Activated CD4-positive, alpha-beta memory T cell treated with anti-CD3 and anti-CD28 coated beads for 36 hours (primary cell): ENCODE data around the gene MARCKS. TPM values are rescaled to one million over a fixed set of nuclear protein-coding genes. Genes with fewer than 3 reads are reported as not detected.
"Not testable (repeated sequence)": the region's sequence is repeated elsewhere in the genome, so short reads cannot be mapped to it uniquely, and the experiment has no call there.

Source experiments
- CTCF ChIA-PET: fragments of 350-600 bp; sonication (Branson Sonifier 250); formaldehyde crosslinking; loops from one replicate; lab custom pipeline; 2021; ENCODE audit warnings: antibody characterized with exemption, inconsistent platforms; lab: Charles Lee
- POLR2A ChIA-PET: fragments of 350-600 bp; sonication (Branson Sonifier 250); formaldehyde crosslinking; loops from one replicate; lab custom pipeline; 2021; ENCODE audit warnings: antibody characterized with exemption; lab: Charles Lee
- DNase-seq: peaks from one replicate; pipeline ENCODE4 v3.0.0-alpha.2; 2020
- H3K27ac Mint-ChIP-seq: one replicate; pipeline ENCODE4 v1.8.0; 2021; ENCODE audit warnings: mixed read lengths
- H3K27me3 Mint-ChIP-seq: one replicate; pipeline ENCODE4 v1.8.0; 2021; ENCODE audit warnings: mixed read lengths
- H3K36me3 Mint-ChIP-seq: one replicate; pipeline ENCODE4 v1.8.0; 2021; ENCODE audit warnings: mixed read lengths
- H3K4me1 Mint-ChIP-seq: one replicate; pipeline ENCODE4 v1.8.0; 2021; ENCODE audit warnings: low read depth, mixed read lengths
- H3K4me3 Mint-ChIP-seq: one replicate; pipeline ENCODE4 v1.8.0; 2021; ENCODE audit warnings: mild to moderate bottlenecking, mixed read lengths
- H3K9me3 Mint-ChIP-seq: one replicate; pipeline ENCODE4 v1.8.0; 2021; ENCODE audit warnings: mixed read lengths
- intact Hi-C: fragments of 100-400 bp; cut with micrococcal nuclease; formaldehyde crosslinking; loops from one replicate; pipeline ENCODE4 v1.15.1; 2023
- total RNA-seq, 2 experiments: library from RNA; stranded (reverse); gene quantifications; one replicate each; pipeline ENCODE4 v1.2.3, GENCODE V29; 2021

The MARCKS gene
- total RNA-seq, 2 experiments from 2014 or later, result 0.07 to 0.15 TPM

DNA sequence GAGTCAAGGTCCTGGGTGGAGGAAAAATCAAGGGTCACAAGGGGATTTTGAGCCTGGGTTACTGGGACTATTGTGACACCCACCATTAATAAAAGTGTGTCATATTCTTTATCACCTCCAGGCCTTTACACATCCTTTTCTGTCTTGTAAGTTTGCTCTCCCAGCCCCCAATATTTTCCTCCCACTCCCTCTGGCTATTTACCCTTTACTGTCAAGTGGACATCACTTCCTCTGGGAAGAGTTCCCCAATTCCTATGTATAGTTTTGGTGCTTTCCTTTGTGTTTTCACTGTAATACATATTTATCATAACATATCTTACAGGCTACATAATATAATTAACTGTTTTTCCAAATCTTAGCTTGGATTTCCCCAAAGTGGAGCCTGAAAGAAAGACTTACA is 36.3 kb downstream of the MARCKS start:
- no peaks in the 10 kb centered on the region for H3K4me1 Mint-ChIP-seq
- no peaks in the 10 kb centered on the region for H3K36me3 Mint-ChIP-seq
- POLR2A ChIA-PET, result no interaction called here
- H3K9me3 Mint-ChIP-seq, result peaks cover 6% of the 10 kb centered on the region
- no peak overlapping the region for H3K27ac Mint-ChIP-seq
- no peak overlapping the region for H3K4me3 Mint-ChIP-seq
- peaks cover 4% of the 10 kb centered on the region for H3K27me3 Mint-ChIP-seq
- intact Hi-C loops, result no loop called here
- CTCF ChIA-PET, result no interaction called here
- DNase-seq, result no peak

DNA sequence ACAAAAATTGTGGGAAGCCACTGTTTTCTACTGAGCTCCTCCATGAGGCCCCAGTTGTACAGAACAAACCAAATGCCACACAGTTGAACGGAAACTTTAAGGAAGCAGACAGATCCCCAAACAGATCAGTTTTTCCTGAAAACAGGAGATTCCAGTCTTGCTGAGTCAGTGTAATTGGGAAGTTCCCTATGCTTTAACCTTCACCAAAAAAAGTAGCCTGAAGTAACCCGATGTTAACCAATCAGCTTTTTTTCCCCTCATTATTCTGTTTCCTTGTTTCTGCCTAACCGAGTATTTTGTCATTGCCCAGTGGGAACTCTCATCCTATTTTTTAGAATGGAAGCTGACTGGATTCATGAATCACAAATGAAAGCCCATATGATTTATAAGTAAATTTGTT is 36.7 kb downstream of the MARCKS start:
- no peaks in the 10 kb centered on the region for H3K36me3 Mint-ChIP-seq
- intact Hi-C loops, result no loop called here
- no peaks in the 10 kb centered on the region for H3K4me1 Mint-ChIP-seq
- peaks cover 6% of the 10 kb centered on the region for H3K9me3 Mint-ChIP-seq
- peaks cover 4% of the 10 kb centered on the region for H3K27me3 Mint-ChIP-seq
- no peak overlapping the region for H3K27ac Mint-ChIP-seq
- no peak overlapping the region for H3K4me3 Mint-ChIP-seq
- ChIA-PET POLR2A (no interaction called here), CTCF (no interaction called here)
- no peak for DNase-seq

DNA sequence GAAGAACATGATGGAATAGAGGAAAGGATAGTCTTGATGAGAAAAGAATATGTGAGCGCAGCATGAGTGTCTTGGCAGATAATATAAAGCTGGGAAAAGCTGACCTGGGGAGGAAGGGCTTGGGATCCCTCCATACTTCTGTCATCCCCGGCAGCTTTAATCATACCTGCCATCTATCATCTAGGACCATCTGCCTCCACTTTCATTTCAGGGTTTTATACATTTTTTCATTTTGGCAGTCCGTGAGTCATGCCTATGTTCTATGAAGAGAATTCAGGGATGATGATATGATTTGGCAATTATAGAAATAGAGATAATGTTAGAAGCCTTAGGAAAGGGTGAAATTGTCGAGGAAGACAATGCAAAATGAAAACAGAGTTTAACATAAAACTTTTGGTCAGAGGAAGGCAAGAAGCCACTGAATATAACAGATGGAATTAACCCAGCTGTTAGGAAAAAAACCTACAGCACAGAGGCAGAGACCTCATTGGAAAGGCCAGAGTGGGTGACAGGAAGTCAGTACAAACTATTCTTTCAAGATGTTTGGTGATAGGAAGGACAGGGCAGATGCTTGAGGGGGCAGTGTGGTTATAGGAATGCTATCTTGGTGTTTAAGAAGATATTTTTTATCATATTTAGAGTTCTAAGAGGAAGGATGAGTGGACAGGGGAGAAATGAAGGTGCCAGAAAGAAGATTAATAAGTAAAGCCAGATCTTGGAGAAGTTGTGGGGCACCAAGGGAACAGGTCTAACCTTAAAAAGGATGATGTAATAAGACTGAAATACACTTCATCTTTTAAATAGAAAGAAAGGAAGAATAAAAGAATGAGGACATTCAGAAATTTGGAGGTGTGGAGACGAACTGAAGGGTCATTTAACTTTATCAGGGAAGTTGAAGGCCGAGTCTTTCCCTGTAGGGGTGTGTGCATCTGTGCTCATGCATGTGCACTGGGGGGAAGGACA is 37.8 kb downstream of the MARCKS start:
- Mint-ChIP-seq H3K4me1 (no peaks in the 10 kb centered on the region), H3K27me3 (peaks cover 2% of the 10 kb centered on the region), H3K36me3 (no peaks in the 10 kb centered on the region), H3K9me3 (peaks cover 6% of the 10 kb centered on the region), H3K4me3 (no peak overlapping the region), H3K27ac (no peak overlapping the region)
- intact Hi-C loops, result no loop called here
- no peak for DNase-seq
- CTCF ChIA-PET, result interaction anchor here (1.5 kb wide), 1 partner anchor 14 kb away, joined by 5 read pairs; no protein-coding TSS in a partner anchor
- POLR2A ChIA-PET, result no interaction called here

DNA sequence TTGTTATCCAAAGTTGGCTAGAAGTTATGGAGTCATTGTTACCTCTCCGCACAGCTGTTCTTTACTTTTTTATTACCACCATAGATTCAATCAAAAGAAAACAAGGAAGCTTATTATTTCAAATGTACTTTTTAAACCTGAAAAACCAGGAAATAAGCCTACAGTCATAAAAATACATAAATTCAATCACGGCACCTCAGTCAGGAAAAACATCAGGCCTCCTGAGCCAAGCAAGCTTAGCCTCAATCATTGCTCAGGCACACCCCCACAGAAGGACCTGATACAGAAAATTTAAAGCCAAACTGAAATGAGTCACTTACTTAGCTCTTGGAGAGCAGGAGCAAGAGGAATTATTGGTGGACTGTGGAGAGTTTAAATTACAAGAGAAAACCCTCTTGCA is 44.3 kb downstream of the MARCKS start:
- Mint-ChIP-seq H3K27me3 (peaks cover 2% of the 10 kb centered on the region), H3K9me3 (no peaks in the 10 kb centered on the region), H3K36me3 (no peaks in the 10 kb centered on the region), H3K27ac (no peak overlapping the region), H3K4me1 (no peaks in the 10 kb centered on the region), H3K4me3 (no peak overlapping the region)
- ChIA-PET POLR2A (no interaction called here), CTCF (no interaction called here)
- intact Hi-C loops, result loop anchor here (10.0 kb wide), 1 partner anchor 1117 kb away; no protein-coding TSS in a partner anchor
- DNase-seq, result no peak

DNA sequence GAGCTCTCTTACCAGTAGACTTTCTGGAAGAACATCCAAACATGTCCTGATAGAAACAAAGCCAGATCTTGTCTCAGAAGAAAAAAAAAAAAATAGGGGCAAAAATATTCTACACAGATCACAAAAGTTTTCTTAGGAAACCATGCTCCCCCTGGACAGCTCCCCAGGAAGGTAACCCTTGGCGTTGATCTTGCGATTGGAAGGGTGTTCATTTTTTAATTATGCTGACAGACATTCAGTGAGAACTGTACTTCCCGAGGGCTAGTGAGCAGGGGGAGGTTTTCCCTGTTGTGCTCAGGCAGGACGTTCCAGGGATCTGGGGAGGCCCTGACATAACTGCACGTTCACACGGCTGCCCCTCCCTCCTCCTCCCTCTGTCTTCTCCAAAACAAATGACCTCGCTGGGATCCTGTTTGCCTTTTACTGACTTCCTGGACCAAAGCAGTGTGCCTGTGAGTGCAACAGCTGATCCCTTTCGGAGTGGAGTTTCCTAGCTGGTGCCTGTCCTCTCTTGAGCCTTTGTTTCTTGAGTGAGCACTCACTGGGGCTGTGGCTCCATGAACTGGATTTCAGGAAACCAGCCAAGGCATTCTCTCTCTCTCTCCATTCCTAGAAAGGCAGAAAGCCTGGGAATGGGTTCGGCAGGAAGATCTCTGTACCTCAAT is 46.7 kb downstream of the MARCKS start:
- Mint-ChIP-seq H3K27me3 (peaks cover 2% of the 10 kb centered on the region), H3K4me3 (no peak overlapping the region), H3K9me3 (no peaks in the 10 kb centered on the region), H3K36me3 (no peaks in the 10 kb centered on the region), H3K27ac (no peak overlapping the region), H3K4me1 (no peaks in the 10 kb centered on the region)
- POLR2A ChIA-PET, result no interaction called here
- CTCF ChIA-PET, result interaction anchor here (0.7 kb wide), 1 partner anchor 45 kb away, joined by 3 read pairs; no protein-coding TSS in a partner anchor
- intact Hi-C loops, result loop anchor here (10.0 kb wide), 1 partner anchor 1119 kb away; no protein-coding TSS in a partner anchor
- no peak for DNase-seq

DNA sequence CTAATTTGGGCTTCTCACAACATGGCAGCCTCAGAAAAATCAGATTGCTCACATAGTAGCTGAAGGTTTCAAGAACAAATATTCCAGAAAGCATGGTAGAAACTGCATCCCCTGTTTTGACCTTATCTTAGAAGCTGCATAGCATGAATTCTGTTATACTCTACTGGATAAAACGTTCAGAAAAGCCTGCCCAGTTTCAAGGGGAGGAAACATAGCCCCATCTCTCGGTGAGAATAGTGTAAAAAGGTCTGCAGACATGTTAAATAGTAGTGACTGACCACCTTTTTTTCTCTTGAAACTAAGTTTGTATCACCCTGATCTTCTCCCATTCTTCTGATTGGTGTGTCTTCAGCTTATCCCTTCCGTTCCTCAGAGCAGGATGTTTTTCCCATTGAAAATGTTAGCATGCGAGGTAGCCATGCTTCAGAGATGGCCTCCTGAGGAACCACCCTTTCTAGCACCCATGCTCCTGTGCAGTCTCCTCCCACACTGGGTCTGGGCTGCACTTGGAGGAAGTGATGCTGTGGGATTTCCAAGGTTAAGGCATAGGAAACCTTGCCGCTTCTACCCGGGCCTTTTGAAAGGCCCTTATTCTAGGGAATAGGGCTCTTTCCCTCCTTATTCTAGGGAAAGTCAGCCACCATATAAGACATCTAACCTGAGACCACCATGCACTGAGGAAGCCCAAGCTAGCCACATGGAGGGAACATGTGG is 50.1 kb downstream of the MARCKS start:
- Mint-ChIP-seq H3K27ac (no peak overlapping the region), H3K4me3 (no peak overlapping the region), H3K36me3 (no peaks in the 10 kb centered on the region), H3K27me3 (peaks cover 8% of the 10 kb centered on the region), H3K4me1 (peaks cover 2% of the 10 kb centered on the region), H3K9me3 (no peaks in the 10 kb centered on the region)
- intact Hi-C loops, result loop anchor here (5.0 to 10.0 kb wide), 2 partner anchors 1122 to 1735 kb away; no protein-coding TSS in a partner anchor
- ChIA-PET CTCF (interaction anchor here (0.7 to 2.1 kb wide), 8 partner anchors 9 to 1727 kb away, joined by 3 to 11 read pairs (median 4); no protein-coding TSS in a partner anchor), POLR2A (no interaction called here)
- DNase-seq, result no peak

DNA sequence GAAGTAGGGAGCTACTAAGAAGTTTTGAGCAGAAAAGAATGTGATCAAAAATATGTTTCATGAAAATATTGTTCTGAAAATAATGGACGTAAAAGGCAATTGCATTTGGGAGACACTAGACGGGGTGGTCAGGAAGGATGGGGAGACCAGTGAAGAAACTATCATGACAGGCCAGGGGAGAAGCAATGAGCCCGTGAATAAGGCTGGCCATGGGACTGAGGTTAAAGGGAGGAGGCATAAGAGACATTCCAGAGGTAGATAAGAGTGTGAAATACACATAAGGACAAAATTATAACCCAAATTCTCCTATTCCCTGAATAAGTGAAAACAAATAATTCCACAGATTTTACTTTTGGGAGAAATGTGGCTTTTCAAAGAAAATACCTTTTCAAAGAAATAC is 51.7 kb downstream of the MARCKS start:
- H3K4me1 Mint-ChIP-seq, result peaks cover 2% of the 10 kb centered on the region
- no peaks in the 10 kb centered on the region for H3K9me3 Mint-ChIP-seq
- no peak overlapping the region for H3K4me3 Mint-ChIP-seq
- no peak overlapping the region for H3K27ac Mint-ChIP-seq
- peaks cover 8% of the 10 kb centered on the region for H3K27me3 Mint-ChIP-seq
- DNase-seq, result no peak
- H3K36me3 Mint-ChIP-seq, result no peaks in the 10 kb centered on the region
- intact Hi-C loops, result loop anchor here (5.0 to 10.0 kb wide), 2 partner anchors 1124 to 1736 kb away; no protein-coding TSS in a partner anchor
- CTCF ChIA-PET, result interaction anchor here (0.8 to 2.6 kb wide), 16 partner anchors 11 to 1729 kb away, joined by 3 to 28 read pairs (median 4); no protein-coding TSS in a partner anchor
- POLR2A ChIA-PET, result no interaction called here

DNA sequence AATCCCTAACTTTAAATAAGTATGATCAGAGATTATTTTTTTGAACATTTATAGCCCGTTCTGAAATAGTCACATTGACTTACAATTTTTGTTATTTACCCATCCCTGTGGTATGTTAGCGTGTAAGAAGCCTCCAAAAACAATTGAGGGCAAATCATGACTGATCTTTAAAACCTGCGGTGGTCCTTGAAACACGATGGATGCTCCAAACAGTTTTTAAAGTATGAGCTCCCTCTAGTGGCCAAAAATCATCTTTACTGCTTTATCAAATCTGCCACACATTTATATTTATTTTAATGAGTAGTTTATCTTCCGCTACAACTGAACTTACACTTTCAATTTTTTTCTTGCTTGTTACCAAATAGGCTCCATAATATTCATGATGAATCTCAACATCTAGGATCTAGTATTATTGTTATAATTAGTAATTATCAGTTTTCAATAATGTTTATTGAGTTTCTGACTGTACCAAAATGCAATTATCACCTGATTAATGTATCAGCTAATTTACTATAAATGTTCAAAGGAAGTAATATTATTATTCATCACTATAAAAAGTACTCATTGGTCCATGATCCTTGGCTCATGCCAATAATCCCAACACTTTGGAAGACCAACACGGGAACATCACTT is 52.2 kb downstream of the MARCKS start:
- Mint-ChIP-seq H3K4me3 (no peak overlapping the region), H3K36me3 (no peaks in the 10 kb centered on the region), H3K27me3 (peaks cover 8% of the 10 kb centered on the region), H3K4me1 (peaks cover 2% of the 10 kb centered on the region), H3K27ac (no peak overlapping the region), H3K9me3 (no peaks in the 10 kb centered on the region)
- intact Hi-C loops, result loop anchor here (5.0 to 10.0 kb wide), 2 partner anchors 1125 to 1737 kb away; no protein-coding TSS in a partner anchor
- ChIA-PET POLR2A (no interaction called here), CTCF (interaction anchor here (0.6 to 2.6 kb wide), 17 partner anchors 11 to 1729 kb away, joined by 3 to 28 read pairs (median 4); no protein-coding TSS in a partner anchor)
- DNase-seq, result no peak

DNA sequence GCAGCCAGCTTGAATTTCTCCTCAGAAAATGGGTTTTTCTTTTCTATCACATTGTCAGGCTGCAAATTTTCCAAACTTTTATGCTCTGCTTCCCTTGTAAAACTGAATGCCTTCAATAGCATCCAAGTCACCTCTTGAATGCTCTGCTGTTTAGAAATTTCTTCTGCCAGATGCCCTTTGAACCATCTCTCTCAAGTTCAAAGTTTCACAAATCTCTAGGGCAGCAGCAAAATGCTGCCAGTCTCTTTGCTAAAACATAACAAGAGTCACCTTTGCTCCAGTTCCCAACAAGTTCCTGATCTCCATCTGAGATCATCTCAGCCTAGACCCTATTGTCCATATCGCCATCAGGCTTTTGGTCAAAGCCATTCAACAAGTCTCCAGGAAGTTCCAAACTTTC is 53.1 kb downstream of the MARCKS start:
- H3K27ac Mint-ChIP-seq, intact Hi-C loops, POLR2A ChIA-PET, H3K36me3 Mint-ChIP-seq, H3K27me3 Mint-ChIP-seq, H3K9me3 Mint-ChIP-seq, DNase-seq, H3K4me1 Mint-ChIP-seq, H3K4me3 Mint-ChIP-seq: not testable (repeated sequence)
- CTCF ChIA-PET, result interaction anchor here (1.1 to 2.6 kb wide), 3 partner anchors 10 to 603 kb away, joined by 3 to 28 read pairs (median 11); no protein-coding TSS in a partner anchor
